ENCODE measurements around the gene FAM32A.

Gene FAM32A

DNA sequence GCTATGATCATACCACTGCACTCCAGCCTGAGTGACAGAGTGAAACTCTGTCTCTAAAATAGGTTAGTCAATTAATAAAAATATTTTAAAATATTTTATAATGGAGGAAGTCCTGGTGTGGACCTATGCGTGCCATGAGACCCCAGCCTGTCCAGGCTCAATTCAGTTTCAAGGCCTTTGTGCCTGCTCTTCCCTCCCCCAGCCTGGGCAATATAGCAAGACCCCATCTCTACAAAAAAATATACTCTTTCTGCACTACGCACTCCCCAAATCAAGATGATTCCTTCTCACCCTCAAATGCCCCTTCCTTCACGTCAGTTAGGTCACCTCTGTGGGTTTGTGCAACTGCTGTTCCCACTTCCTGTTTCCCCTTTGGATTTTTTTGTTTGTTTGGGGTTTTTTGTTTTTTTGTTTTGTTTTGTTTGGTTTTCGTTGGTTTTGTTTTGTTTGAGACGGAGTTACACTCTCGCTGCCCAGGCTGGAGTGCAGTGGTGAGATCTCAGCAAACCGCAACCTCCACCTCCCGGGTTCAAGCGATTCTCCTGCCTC lies 43.1 kb upstream of the FAM32A start:
- H3K36me3 ChIP-seq: no peaks in the 10 kb centered on the region
- H3K27ac ChIP-seq: no peak overlapping the region
- no peak overlapping the region for H3K4me3 ChIP-seq
- intact Hi-C loops (cut with DNase I; ENCODE audit: low total_unique reads): no loop called here
- H3K27me3 ChIP-seq: peaks cover 0 to 15% of the 10 kb centered on the region in 2 donors
- DNase-seq: no peak
- TF ChIP-seq, protein P1, sequence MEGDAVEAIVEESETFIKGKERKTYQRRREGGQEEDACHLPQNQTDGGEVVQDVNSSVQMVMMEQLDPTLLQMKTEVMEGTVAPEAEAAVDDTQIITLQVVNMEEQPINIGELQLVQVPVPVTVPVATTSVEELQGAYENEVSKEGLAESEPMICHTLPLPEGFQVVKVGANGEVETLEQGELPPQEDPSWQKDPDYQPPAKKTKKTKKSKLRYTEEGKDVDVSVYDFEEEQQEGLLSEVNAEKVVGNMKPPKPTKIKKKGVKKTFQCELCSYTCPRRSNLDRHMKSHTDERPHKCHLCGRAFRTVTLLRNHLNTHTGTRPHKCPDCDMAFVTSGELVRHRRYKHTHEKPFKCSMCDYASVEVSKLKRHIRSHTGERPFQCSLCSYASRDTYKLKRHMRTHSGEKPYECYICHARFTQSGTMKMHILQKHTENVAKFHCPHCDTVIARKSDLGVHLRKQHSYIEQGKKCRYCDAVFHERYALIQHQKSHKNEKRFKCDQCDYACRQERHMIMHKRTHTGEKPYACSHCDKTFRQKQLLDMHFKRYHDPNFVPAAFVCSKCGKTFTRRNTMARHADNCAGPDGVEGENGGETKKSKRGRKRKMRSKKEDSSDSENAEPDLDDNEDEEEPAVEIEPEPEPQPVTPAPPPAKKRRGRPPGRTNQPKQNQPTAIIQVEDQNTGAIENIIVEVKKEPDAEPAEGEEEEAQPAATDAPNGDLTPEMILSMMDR (IDR thresholded peaks at IDR 0.05): no peak
- H3K4me1 ChIP-seq: no peaks in the 10 kb centered on the region
- H3K9me3 ChIP-seq: no peaks in the 10 kb centered on the region

DNA sequence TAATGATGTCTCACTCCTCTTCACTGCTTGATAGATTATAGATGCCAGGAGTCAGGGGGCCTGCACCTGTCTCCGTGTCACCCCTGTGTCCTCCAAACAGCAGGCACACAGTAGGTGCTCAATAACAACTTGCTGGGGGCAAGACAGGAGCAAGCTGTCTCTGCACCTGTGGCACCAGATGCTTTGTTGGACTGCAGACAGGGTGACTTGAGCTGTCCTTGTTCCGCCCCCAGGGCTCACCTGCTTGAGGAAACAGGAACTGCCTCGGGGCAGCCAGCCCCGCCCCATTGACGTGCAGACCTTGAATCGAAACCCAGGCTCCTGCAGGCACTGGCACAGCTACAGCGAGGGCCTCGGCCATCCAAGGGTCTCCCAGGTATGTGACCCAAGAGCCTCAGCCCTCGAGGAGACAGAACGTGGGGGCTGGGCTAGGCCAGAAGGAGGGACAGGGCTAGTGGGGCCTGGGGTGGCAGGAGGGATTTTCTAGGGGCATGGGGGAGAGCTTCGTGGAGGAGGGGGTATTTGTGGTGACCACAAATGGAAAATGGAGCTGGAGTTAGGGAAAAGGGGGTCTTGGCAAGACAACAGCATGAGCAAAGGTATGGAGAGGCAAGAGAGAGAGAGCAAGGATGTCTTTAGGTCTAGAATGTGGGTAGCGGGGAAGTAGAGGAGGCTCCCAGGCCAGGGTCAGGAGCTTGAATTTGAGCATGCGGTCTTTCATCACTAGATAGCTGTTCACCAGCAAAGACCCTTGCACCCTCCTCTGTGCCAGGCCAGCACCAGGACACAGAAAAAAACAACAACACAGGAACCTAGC lies 41.6 kb upstream of the FAM32A start, which contains the start of gene HSH2D:
Gene HSH2D, plus strand, starts transcription at position 287 of the 817 bp plus-strand sequence. CDS start 5,066 bp downstream, outside the sequence.
- H3K4me3 ChIP-seq: no peak within 1 kb of the TSS
- H3K27ac ChIP-seq: no peak within 1 kb of the TSS
- no peaks in the 10 kb centered on the region for H3K36me3 ChIP-seq
- DNase-seq: no peak
- H3K27me3 ChIP-seq: peaks cover 0 to 15% of the 10 kb centered on the region in 2 donors
- TF ChIP-seq, protein P1 (IDR thresholded peaks at IDR 0.05): no peak
- H3K4me1 ChIP-seq: no peaks in the 10 kb centered on the region
- H3K9me3 ChIP-seq: no peaks in the 10 kb centered on the region
- intact Hi-C loops (cut with DNase I; ENCODE audit: low total_unique reads): no loop called here

DNA sequence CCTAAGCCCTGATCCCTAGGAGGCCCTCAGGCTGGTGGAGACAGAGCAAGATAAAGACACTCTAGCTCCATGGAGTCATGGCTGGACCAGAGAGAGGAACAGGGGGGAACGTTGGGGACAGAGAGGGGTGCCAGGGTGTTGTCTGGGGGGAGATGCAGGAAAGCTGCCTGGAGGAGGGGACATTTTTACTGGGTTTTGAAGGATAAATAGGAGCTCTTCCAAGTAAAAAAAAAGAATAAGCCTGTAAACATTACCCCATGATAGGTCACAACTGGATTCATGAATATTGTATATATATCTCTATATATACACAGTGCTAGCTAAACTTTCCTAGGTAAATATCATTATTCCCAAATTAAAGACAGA lies 41.0 kb upstream of the FAM32A start:
- Histone ChIP-seq H3K27me3 (peaks cover 0 to 15% of the 10 kb centered on the region in 2 donors), H3K4me1 (no peaks in the 10 kb centered on the region), H3K36me3 (no peaks in the 10 kb centered on the region), H3K27ac (no peak overlapping the region), H3K4me3 (no peak overlapping the region), H3K9me3 (no peaks in the 10 kb centered on the region)
- intact Hi-C loops (cut with DNase I; ENCODE audit: low total_unique reads): no loop called here
- TF ChIP-seq, protein P1 (IDR thresholded peaks at IDR 0.05): no peak
- no peak for DNase-seq

DNA sequence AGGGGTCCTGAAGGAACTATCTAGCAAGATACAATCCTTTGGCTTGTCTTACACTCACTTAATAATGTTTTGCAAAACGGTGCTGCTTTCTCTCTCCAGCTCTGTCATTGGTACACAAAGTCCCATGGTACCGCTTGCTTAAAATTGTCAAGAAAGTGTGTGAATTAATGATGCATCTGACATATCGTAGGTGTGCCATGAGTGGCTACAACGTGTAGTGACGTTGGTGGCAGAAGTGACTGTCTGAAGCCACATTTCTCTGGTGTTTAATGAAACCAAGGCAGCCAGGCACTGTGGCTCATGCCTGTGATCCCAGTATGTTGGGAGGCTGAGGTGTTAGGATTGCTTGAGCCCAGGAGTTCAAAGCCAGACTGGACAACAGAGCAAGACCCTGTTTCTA lies 39.1 kb upstream of the FAM32A start:
- no peaks in the 10 kb centered on the region for H3K9me3 ChIP-seq
- H3K4me3 ChIP-seq: no peak overlapping the region
- no peaks in the 10 kb centered on the region for H3K36me3 ChIP-seq
- intact Hi-C loops (cut with DNase I; ENCODE audit: low total_unique reads): no loop called here
- H3K4me1 ChIP-seq: no peaks in the 10 kb centered on the region
- H3K27me3 ChIP-seq: peaks cover 0 to 15% of the 10 kb centered on the region in 2 donors
- TF ChIP-seq, protein P1 (IDR thresholded peaks at IDR 0.05): no peak
- H3K27ac ChIP-seq: no peak overlapping the region
- no peak for DNase-seq

GRCh38 chr19:16148443-16149229 lies 36.6 kb upstream of the FAM32A start:
- H3K9me3 ChIP-seq: no peaks in the 10 kb centered on the region
- H3K4me3 ChIP-seq: no peak overlapping the region
- no peaks in the 10 kb centered on the region for H3K36me3 ChIP-seq
- peaks cover 0 to 10% of the 10 kb centered on the region in 2 donors for H3K27me3 ChIP-seq
- intact Hi-C loops (cut with DNase I; ENCODE audit: low total_unique reads): no loop called here
- TF ChIP-seq, protein P1 (IDR thresholded peaks at IDR 0.05): no peak
- H3K27ac ChIP-seq: no peak overlapping the region
- H3K4me1 ChIP-seq: no peaks in the 10 kb centered on the region
- DNase-seq: no peak

Measured in tibial artery (tissue), 4 donors.